Stomach (tissue), 4 donors: ENCODE measurements around the gene TWF1.

Experiments
- CTCF ChIP-seq, 7 experiments: fragments of 450-650 bp in 4 of 7; fragments of 200-600 bp in 3 of 7; sonication (generic) in 3 of 7; IDR thresholded peaks; one replicate each; pipeline ENCODE4 v1.5.1; 2016 to 2019; ENCODE audit warnings: antibody characterized with exemption in 7 of 7, control low read depth in 2 of 7, mild to moderate bottlenecking in 1 of 7
- EP300 ChIP-seq: sonication (generic); formaldehyde crosslinking; IDR thresholded peaks from one replicate; pipeline ENCODE4 v1.6.1; 2017; ENCODE audit warnings: antibody characterized with exemption
- POLR2A ChIP-seq, 4 donors: fragments of 450-650 bp; IDR thresholded peaks; one replicate each; pipeline ENCODE4 v1.6.1; 2016; ENCODE audit warnings: antibody characterized with exemption in 4 of 4, control low read depth in 2 of 4, mild to moderate bottlenecking in 1 of 4, moderate library complexity in 1 of 4

- TF ChIP-seq CTCF (IDR thresholded peaks at IDR 0.05): no peak
- no peak for TF ChIP-seq EP300
- no peak for TF ChIP-seq POLR2A (IDR thresholded peaks at IDR 0.05)
These were observed 8.4 kb downstream of the TWF1 start for GRCh38 chr12:43797561-43798217.
